HUES64 (cell line): ENCODE results near the gene METTL14.

Source experiments
- H3K27ac ChIP-seq: 2 replicates; pipeline ENCODE4 v1.7.0; 2013; ENCODE audit warnings: low read depth, low read length, inconsistent platforms
- H3K27me3 ChIP-seq: 2 replicates; pipeline ENCODE4 v1.6.1; 2013; ENCODE audit warnings: mild to moderate bottlenecking, low read length; ENCODE audit not compliant: insufficient read depth
- H3K36me3 ChIP-seq: 2 replicates; pipeline ENCODE4 v1.6.1; 2013; ENCODE audit warnings: mild to moderate bottlenecking, low read length; ENCODE audit not compliant: insufficient read depth
- H3K4me1 ChIP-seq: 2 replicates; pipeline ENCODE4 v1.6.1; 2013; ENCODE audit warnings: mild to moderate bottlenecking, low read length, moderate library complexity; ENCODE audit not compliant: insufficient read depth
- H3K4me3 ChIP-seq: 2 replicates; pipeline ENCODE4 v1.5.1; 2013; ENCODE audit warnings: mild to moderate bottlenecking, low read length, moderate library complexity
- H3K9ac ChIP-seq: 2 replicates; pipeline ENCODE4 v1.6.1; 2013; ENCODE audit warnings: mild to moderate bottlenecking, low read depth, low read length
- H3K9me3 ChIP-seq: 2 replicates; pipeline ENCODE4 v1.6.1; 2013; ENCODE audit warnings: low read depth, low read length; ENCODE audit not compliant: insufficient read depth
- WGBS: fragments of 150-250, 120-280 bp; methylation state at CpG from one replicate; pipeline ENCODE4 v1.1.7; 2013; ENCODE audit warnings: missing lambda C conversion rate; 5-methylcytosine and 5-hydroxymethylcytosine counted together

The METTL14 gene

GRCh38 chr4:118760092-118760491 lies 74.9 kb downstream of the METTL14 start:
- WGBS, result 96% methylated on average over 3 of the region's 3 CpGs
- Histone ChIP-seq H3K9me3 (no peaks in the 10 kb centered on the region), H3K9ac (no peak overlapping the region), H3K4me1 (peaks cover 7% of the 10 kb centered on the region), H3K27ac (no peak overlapping the region), H3K27me3 (no peaks in the 10 kb centered on the region), H3K36me3 (peaks cover 75% of the 10 kb centered on the region), H3K4me3 (no peak overlapping the region)

- H3K4me1 ChIP-seq, result peaks cover 3% of the 10 kb centered on the region
- H3K36me3 ChIP-seq, result peaks cover 75% of the 10 kb centered on the region
- no peak overlapping the region for H3K9ac ChIP-seq
- H3K4me3 ChIP-seq, result no peak overlapping the region
- no peaks in the 10 kb centered on the region for H3K9me3 ChIP-seq
- H3K27me3 ChIP-seq, result no peaks in the 10 kb centered on the region
- no peak overlapping the region for H3K27ac ChIP-seq
- WGBS, result 98% methylated on average over 5 of the region's 5 CpGs
These were observed 75.3 kb downstream of the METTL14 start for GRCh38 chr4:118760493-118760892.

- Histone ChIP-seq H3K9me3 (no peaks in the 10 kb centered on the region), H3K27ac (no peak overlapping the region), H3K36me3 (peaks cover 77% of the 10 kb centered on the region), H3K4me3 (no peak overlapping the region), H3K27me3 (no peaks in the 10 kb centered on the region), H3K9ac (no peak overlapping the region), H3K4me1 (no peaks in the 10 kb centered on the region)
- WGBS, result 92% methylated on average over 2 of the region's 2 CpGs
These were observed 76.3 kb downstream of the METTL14 start for GRCh38 chr4:118761397-118762016.

DNA sequence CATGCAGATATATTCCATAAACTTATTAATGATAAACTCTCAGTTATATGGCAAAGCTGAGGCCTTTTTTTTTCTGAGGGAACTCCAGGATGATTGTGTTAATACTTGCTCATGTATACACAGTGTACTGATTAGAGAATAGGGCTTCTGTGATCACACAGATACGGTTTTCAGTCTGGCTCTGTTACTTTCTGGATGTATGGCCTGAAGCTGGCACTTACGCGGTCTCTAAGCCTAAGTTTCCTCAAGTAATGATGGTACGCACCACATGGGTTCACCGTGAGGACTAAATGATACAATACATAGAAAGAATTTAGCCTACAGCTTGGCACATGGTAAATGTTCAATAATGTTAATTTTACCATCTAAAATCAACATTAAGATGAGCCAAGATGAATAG lies 77.0 kb downstream of the METTL14 start:
- Histone ChIP-seq H3K4me1 (no peaks in the 10 kb centered on the region), H3K27ac (no peak overlapping the region), H3K9me3 (no peaks in the 10 kb centered on the region), H3K4me3 (no peak overlapping the region), H3K36me3 (peaks cover 77% of the 10 kb centered on the region), H3K27me3 (no peaks in the 10 kb centered on the region), H3K9ac (no peak overlapping the region)
- 95% methylated on average over 5 of the region's 5 CpGs for WGBS

- no peak overlapping the region for H3K9ac ChIP-seq
- 96% methylated on average over 2 of the region's 3 CpGs for WGBS
- H3K36me3 ChIP-seq, result peaks cover 77% of the 10 kb centered on the region
- H3K27ac ChIP-seq, result no peak overlapping the region
- no peak overlapping the region for H3K4me3 ChIP-seq
- H3K9me3 ChIP-seq, result no peaks in the 10 kb centered on the region
- H3K27me3 ChIP-seq, result no peaks in the 10 kb centered on the region
- H3K4me1 ChIP-seq, result no peaks in the 10 kb centered on the region
These were observed 77.7 kb downstream of the METTL14 start for GRCh38 chr4:118762730-118763477.
